Hepatocyte (in vitro differentiated cells): Measurements from ENCODE around the gene FRRS1.

Experiments
- CTCF ChIP-seq: fragments of 200-600 bp; sonication (generic); IDR thresholded peaks from 2 replicates; pipeline ENCODE4 v1.5.1; 2016; ENCODE audit warnings: antibody characterized with exemption, mild to moderate bottlenecking; ENCODE audit not compliant: poor library complexity
- EZH2 ChIP-seq: fragments of 200-600 bp; sonication (generic); IDR thresholded peaks from 2 replicates; pipeline ENCODE4 v1.6.1; 2016; ENCODE audit warnings: antibody characterized with exemption, mild to moderate bottlenecking, borderline replicate concordance
- EZH2phosphoT487 ChIP-seq: fragments of 200-600 bp; sonication (generic); IDR thresholded peaks from one replicate; pipeline ENCODE4 v1.6.1; 2018; ENCODE audit warnings: antibody characterized with exemption, mild to moderate bottlenecking, low read depth, moderate library complexity; ENCODE audit not compliant: unreplicated experiment, severe bottlenecking

GRCh38 chr1:99726407-99726806, 40.0 kb downstream of the FRRS1 start:
- TF ChIP-seq CTCF (no peak), EZH2phosphoT487 (no peak), EZH2 (no peak)
